ENCODE data around the gene ATOSA.

GRCh38 chr15:52673734-52674133 is 5.5 kb downstream of the ATOSA start:
- no peak for TF ChIP-seq CTCF (conservative IDR thresholded peaks at IDR 0.05 in 1 of 2, IDR thresholded peaks at IDR 0.05 in 1 of 2; ENCODE audit: low read depth in 1 of 2, low read length in 2 of 2)
- TF ChIP-seq EZH2 (IDR thresholded peaks at IDR 0.05; ENCODE audit: low read length, missing control alignments), result no peak
